Neural crest cell (in vitro differentiated cells): ENCODE measurements around the gene STRN. TPM values are rescaled to one million over a fixed set of nuclear protein-coding genes. Genes with fewer than 3 reads are reported as not detected.
A peak's percentile ranks its signal among the peaks of the same experiment; 100 is the strongest.

Experiments used
- DNase-seq: peaks from one replicate; pipeline ENCODE4 v3.0.0; 2021; ENCODE audit warnings: low read depth, mixed read lengths, low spot score
- H3K27ac Mint-ChIP-seq: one replicate; pipeline ENCODE4 v1.8.0; 2021; ENCODE audit warnings: mild to moderate bottlenecking, mixed read lengths; ENCODE audit not compliant: unreplicated experiment
- H3K27me3 Mint-ChIP-seq: 2 replicates; pipeline ENCODE4 v1.8.0; 2021; ENCODE audit warnings: low read depth, mild to moderate bottlenecking, mixed read lengths
- H3K36me3 Mint-ChIP-seq: 2 replicates; pipeline ENCODE4 v1.8.0; 2021; ENCODE audit warnings: low read depth, mild to moderate bottlenecking, mixed read lengths
- H3K4me1 Mint-ChIP-seq: 2 replicates; pipeline ENCODE4 v1.8.0; 2021; ENCODE audit warnings: mixed read lengths
- H3K4me3 Mint-ChIP-seq: one replicate; pipeline ENCODE4 v1.8.0; 2021; ENCODE audit warnings: mild to moderate bottlenecking, mixed read lengths
- H3K9me3 Mint-ChIP-seq: 2 replicates; pipeline ENCODE4 v1.8.0; 2021; ENCODE audit warnings: mixed read lengths
- total RNA-seq: library from RNA; stranded (reverse); gene quantifications from 2 replicates; pipeline ENCODE4 v1.2.1, GENCODE V29; 2021
- TF ChIP-seq, protein P1 (sequence below): fragments of 200-600 bp; sonication (generic); conservative IDR thresholded peaks from 2 replicates; pipeline ENCODE4 v1.5.0; 2021; ENCODE audit warnings: antibody characterized with exemption, mild to moderate bottlenecking

The STRN gene
- total RNA-seq, 1 donor from 2014 or later, result 27.2 TPM

DNA sequence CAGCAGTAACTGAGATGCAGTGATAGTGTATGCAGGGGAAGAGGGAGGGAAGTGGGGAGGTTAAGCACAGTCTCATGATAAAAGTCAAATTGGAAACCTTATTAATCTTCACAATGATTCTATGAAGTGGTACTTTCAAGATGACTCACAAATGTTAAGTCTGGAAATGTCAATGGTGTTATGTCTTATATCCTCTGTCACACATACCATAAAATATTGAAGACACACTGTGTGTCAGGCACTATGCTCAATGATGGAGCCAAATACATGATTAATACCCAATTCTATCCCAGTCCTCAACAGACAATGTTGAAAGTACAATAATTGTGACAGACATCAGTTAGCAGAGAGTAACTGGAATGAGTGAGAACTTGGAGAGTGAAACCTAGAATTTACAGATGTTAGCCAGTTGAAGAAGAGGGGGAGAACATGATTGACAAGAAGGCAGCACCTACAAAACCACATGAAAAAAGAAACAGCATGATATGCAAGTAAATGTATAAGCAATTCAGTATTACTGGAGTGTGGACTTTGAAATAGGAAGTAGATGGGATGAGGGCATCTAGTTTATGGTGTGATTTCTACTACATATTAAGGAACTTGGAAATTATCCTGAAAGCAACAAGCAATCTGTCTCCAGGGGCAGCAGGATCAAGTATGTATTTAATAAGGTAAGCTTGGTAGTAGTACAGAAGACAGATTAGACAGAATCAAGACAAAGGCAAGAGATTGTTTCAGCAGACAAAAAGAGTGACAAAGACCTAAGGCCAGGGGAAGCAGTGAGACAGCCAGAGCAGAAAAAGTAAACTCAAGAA is 107.6 kb downstream of the STRN start:
- Mint-ChIP-seq H3K4me3 (no peak overlapping the region), H3K9me3 (peaks cover 10% of the 10 kb centered on the region), H3K27me3 (no peaks in the 10 kb centered on the region), H3K27ac (peak overlapping the region; percentile 32), H3K36me3 (peaks cover 27% of the 10 kb centered on the region), H3K4me1 (peaks cover 4% of the 10 kb centered on the region)
- DNase-seq, result no peak
- TF ChIP-seq, protein P1, sequence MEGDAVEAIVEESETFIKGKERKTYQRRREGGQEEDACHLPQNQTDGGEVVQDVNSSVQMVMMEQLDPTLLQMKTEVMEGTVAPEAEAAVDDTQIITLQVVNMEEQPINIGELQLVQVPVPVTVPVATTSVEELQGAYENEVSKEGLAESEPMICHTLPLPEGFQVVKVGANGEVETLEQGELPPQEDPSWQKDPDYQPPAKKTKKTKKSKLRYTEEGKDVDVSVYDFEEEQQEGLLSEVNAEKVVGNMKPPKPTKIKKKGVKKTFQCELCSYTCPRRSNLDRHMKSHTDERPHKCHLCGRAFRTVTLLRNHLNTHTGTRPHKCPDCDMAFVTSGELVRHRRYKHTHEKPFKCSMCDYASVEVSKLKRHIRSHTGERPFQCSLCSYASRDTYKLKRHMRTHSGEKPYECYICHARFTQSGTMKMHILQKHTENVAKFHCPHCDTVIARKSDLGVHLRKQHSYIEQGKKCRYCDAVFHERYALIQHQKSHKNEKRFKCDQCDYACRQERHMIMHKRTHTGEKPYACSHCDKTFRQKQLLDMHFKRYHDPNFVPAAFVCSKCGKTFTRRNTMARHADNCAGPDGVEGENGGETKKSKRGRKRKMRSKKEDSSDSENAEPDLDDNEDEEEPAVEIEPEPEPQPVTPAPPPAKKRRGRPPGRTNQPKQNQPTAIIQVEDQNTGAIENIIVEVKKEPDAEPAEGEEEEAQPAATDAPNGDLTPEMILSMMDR, result no peak

DNA sequence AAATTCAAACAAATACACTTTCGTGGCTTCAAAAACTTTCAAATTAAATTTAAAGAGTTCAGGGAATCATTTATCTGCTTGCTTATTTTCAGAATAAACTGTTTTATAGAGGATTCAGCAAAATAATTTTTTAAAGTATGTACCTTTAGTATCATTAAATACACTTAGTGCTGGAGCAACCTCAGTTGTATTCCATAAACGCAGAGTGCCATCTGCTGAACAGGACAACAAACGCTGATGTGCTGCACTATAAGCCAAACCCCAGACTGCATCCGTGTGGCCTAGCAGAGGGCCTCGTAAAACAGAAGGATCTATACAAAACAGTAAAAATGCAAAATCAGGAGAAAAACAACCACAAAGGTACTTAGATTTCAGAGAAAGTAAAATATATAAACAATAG is 108.6 kb downstream of the STRN start:
- H3K4me1 Mint-ChIP-seq, result peaks cover 4% of the 10 kb centered on the region
- no peak for DNase-seq
- no peaks in the 10 kb centered on the region for H3K27me3 Mint-ChIP-seq
- H3K27ac Mint-ChIP-seq, result peak overlapping the region; percentile 35
- H3K4me3 Mint-ChIP-seq, result no peak overlapping the region
- H3K36me3 Mint-ChIP-seq, result peaks cover 17% of the 10 kb centered on the region
- H3K9me3 Mint-ChIP-seq, result peaks cover 3% of the 10 kb centered on the region
- TF ChIP-seq, protein P1, result no peak

DNA sequence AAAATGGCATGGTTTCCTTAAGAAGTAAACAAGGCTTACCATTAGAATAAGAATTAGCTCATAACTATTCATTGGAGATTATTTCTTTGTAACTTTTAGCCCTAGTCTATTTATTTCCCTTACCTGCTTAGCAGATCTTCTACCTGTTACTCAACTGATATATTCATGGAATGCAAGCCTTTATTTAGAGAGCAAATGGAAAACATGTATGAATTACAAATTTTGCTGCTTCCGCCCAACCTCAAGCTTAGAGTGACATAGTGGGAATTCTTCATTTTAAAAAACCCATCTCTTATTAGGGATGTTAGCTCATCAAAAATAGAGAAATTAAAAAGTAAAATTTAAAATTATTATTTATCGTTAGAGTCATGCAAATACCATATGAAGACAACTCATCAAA is 110.9 kb downstream of the STRN start:
- Mint-ChIP-seq H3K36me3 (peaks cover 18% of the 10 kb centered on the region), H3K9me3 (no peaks in the 10 kb centered on the region), H3K27me3 (no peaks in the 10 kb centered on the region), H3K4me3 (no peak overlapping the region), H3K4me1 (peaks cover 4% of the 10 kb centered on the region), H3K27ac (no peak overlapping the region)
- no peak for DNase-seq
- TF ChIP-seq, protein P1, result no peak

DNA sequence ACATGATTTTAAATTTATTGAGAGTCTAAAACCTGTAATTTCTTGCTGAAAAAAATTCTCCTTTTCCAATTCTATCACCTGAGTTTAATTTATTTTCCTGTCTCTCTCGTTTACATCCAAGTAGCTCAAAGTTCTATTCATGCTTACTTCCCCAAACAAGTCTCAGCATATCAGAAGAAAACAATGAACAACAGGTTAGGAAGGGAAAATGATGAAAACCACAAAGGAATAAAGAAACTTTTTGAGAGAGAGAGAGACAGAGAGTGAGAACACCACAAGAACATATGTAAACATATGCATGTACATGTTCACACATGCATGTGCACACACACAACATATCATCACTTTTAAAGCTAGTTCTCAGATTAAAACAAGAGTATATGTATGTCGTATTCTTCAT is 112.1 kb downstream of the STRN start:
- no peaks in the 10 kb centered on the region for H3K9me3 Mint-ChIP-seq
- no peak for DNase-seq
- H3K36me3 Mint-ChIP-seq, result peaks cover 18% of the 10 kb centered on the region
- no peaks in the 10 kb centered on the region for H3K27me3 Mint-ChIP-seq
- H3K4me1 Mint-ChIP-seq, result peaks cover 4% of the 10 kb centered on the region
- no peak overlapping the region for H3K4me3 Mint-ChIP-seq
- TF ChIP-seq, protein P1, result no peak
- H3K27ac Mint-ChIP-seq, result no peak overlapping the region

DNA sequence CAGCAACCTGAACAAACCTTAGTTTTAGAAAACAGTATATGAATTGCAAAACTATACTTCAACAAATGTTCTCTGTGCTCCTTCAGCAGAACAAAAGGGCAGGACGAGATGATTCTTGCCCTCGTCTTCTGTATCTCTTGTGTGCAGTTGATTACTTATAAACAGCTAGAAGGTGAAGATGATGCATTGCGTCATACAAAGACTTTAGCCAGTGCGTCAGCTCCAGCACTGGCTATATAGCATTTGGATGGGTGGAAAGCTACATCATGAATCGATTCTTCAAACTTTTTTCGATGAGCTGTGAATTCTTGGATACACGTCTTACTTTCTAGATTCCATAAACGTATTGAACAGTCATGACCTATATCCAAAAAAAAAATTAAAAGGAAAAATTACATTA is 117.1 kb downstream of the STRN start:
- Mint-ChIP-seq H3K4me3 (no peak overlapping the region), H3K27me3 (no peaks in the 10 kb centered on the region), H3K36me3 (peaks cover 17% of the 10 kb centered on the region), H3K27ac (no peak overlapping the region), H3K9me3 (no peaks in the 10 kb centered on the region), H3K4me1 (no peaks in the 10 kb centered on the region)
- DNase-seq, result no peak
- TF ChIP-seq, protein P1, result no peak
